ENCODE measurements around the gene ARPC3.

- TF ChIP-seq, protein P1, sequence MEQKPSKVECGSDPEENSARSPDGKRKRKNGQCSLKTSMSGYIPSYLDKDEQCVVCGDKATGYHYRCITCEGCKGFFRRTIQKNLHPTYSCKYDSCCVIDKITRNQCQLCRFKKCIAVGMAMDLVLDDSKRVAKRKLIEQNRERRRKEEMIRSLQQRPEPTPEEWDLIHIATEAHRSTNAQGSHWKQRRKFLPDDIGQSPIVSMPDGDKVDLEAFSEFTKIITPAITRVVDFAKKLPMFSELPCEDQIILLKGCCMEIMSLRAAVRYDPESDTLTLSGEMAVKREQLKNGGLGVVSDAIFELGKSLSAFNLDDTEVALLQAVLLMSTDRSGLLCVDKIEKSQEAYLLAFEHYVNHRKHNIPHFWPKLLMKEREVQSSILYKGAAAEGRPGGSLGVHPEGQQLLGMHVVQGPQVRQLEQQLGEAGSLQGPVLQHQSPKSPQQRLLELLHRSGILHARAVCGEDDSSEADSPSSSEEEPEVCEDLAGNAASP (IDR thresholded peaks at IDR 0.05) = no peak
- TF ChIP-seq ZNF318 (IDR thresholded peaks at IDR 0.05; ENCODE audit: borderline replicate concordance in 1 of 2, low read depth in 1 of 2) (no peak), ATF2 (CRISPR knock-in tag; IDR thresholded peaks at IDR 0.05) (no peak), DPF2 (IDR thresholded peaks at IDR 0.05) (no peak), FIP1L1 (IDR thresholded peaks at IDR 0.05; ENCODE audit: low read depth, low read length, poor library complexity, severe bottlenecking) (no peak), EGR1 (conservative IDR thresholded peaks at IDR 0.05) (no peak)
Observed at GRCh38 chr12:110465024-110465423, 14.9 kb upstream of the ARPC3 start.
